ENCODE measurements around the gene ZNF740. TPM values are rescaled to one million over a fixed set of nuclear protein-coding genes. Genes with fewer than 3 reads are reported as not detected.

The ZNF740 gene
- polyA plus RNA-seq, 1 donor (not counting 4 experiments of a cell fraction or from before 2014, with no cell fraction given), result 11.8 TPM

- DNase-seq (ENCODE audit: low read depth, low spot score) (no peak), FAIRE-seq (no peak)
- Histone ChIP-seq H3K4me2 (ENCODE audit: control insufficient read depth, extremely low read depth, insufficient read depth, low read depth, low read length) (no peak overlapping the region), H3K9me3 (ENCODE audit: control insufficient read depth, low read depth, low read length) (no peaks in the 10 kb centered on the region), H2AFZ (ENCODE audit: control insufficient read depth, low read length) (no peak overlapping the region), H4K20me1 (ENCODE audit: control insufficient read depth, extremely low read depth, insufficient read depth, low read length) (no peaks in the 10 kb centered on the region), H3K9me1 (ENCODE audit: control insufficient read depth, extremely low read depth, insufficient read depth, low read length) (no peaks in the 10 kb centered on the region), H3K27me3 (ENCODE audit: control insufficient read depth, extremely low read depth, insufficient read depth, low read length) (no peaks in the 10 kb centered on the region), H3K36me3 (ENCODE audit: control insufficient read depth in 2 of 2, extremely low read depth in 1 of 2, insufficient read depth in 2 of 2, low read length in 2 of 2) (peaks cover 7 to 11% of the 10 kb centered on the region in 2 experiments), H3K4me3 (ENCODE audit: control insufficient read depth in 2 of 3, extremely low read depth in 1 of 3, insufficient read depth in 2 of 3, low read depth in 1 of 3, low read length in 3 of 3) (no peak overlapping the region), H3K4me1 (ENCODE audit: control insufficient read depth, extremely low read depth, insufficient read depth, low read length) (no peaks in the 10 kb centered on the region), H3K27ac (ENCODE audit: control insufficient read depth, insufficient read depth, low read length) (no peak overlapping the region), H3K79me2 (ENCODE audit: control insufficient read depth, insufficient read depth, low read length) (no peaks in the 10 kb centered on the region), H3K9ac (ENCODE audit: control insufficient read depth, extremely low read depth, insufficient read depth, low read length) (no peak overlapping the region)
- dilution Hi-C loops (cut with MboI; ENCODE audit: extremely low pct_ligation_motif_present, low sequenced_read_pairs), result no loop called here
- TF ChIP-seq EZH2 (IDR thresholded peaks at IDR 0.05; ENCODE audit: low read length) (no peak), CTCF (optimal IDR thresholded peaks at IDR 0.05 in 1 of 3, IDR thresholded peaks at IDR 0.05 in 1 of 3, conservative IDR thresholded peaks at IDR 0.05 in 1 of 3; ENCODE audit: extremely low read depth in 1 of 3, insufficient read depth in 2 of 3, low read length in 3 of 3) (no peak)
These were observed 11.5 kb downstream of the ZNF740 start for GRCh38 chr12:53191885-53192530.

GRCh38 chr12:53192531-53193021, 12.1 kb downstream of the ZNF740 start:
- Histone ChIP-seq H3K27ac (ENCODE audit: control insufficient read depth, insufficient read depth, low read length) (no peak overlapping the region), H3K79me2 (ENCODE audit: control insufficient read depth, insufficient read depth, low read length) (no peaks in the 10 kb centered on the region), H3K9me3 (ENCODE audit: control insufficient read depth, low read depth, low read length) (no peaks in the 10 kb centered on the region), H3K27me3 (ENCODE audit: control insufficient read depth, extremely low read depth, insufficient read depth, low read length) (no peaks in the 10 kb centered on the region), H3K9ac (ENCODE audit: control insufficient read depth, extremely low read depth, insufficient read depth, low read length) (no peak overlapping the region), H3K9me1 (ENCODE audit: control insufficient read depth, extremely low read depth, insufficient read depth, low read length) (no peaks in the 10 kb centered on the region), H3K4me1 (ENCODE audit: control insufficient read depth, extremely low read depth, insufficient read depth, low read length) (no peaks in the 10 kb centered on the region), H4K20me1 (ENCODE audit: control insufficient read depth, extremely low read depth, insufficient read depth, low read length) (no peaks in the 10 kb centered on the region), H2AFZ (ENCODE audit: control insufficient read depth, low read length) (no peak overlapping the region), H3K4me2 (ENCODE audit: control insufficient read depth, extremely low read depth, insufficient read depth, low read depth, low read length) (no peak overlapping the region), H3K36me3 (ENCODE audit: control insufficient read depth in 2 of 2, extremely low read depth in 1 of 2, insufficient read depth in 2 of 2, low read length in 2 of 2) (peaks cover 7% of the 10 kb centered on the region in 2 experiments), H3K4me3 (ENCODE audit: control insufficient read depth in 2 of 3, extremely low read depth in 1 of 3, insufficient read depth in 2 of 3, low read depth in 1 of 3, low read length in 3 of 3) (no peak overlapping the region)
- dilution Hi-C loops (cut with MboI; ENCODE audit: extremely low pct_ligation_motif_present, low sequenced_read_pairs), result no loop called here
- TF ChIP-seq CTCF (optimal IDR thresholded peaks at IDR 0.05 in 1 of 3, IDR thresholded peaks at IDR 0.05 in 1 of 3, conservative IDR thresholded peaks at IDR 0.05 in 1 of 3; ENCODE audit: extremely low read depth in 1 of 3, insufficient read depth in 2 of 3, low read length in 3 of 3) (no peak), EZH2 (IDR thresholded peaks at IDR 0.05; ENCODE audit: low read length) (no peak)
- FAIRE-seq (no peak), DNase-seq (ENCODE audit: low read depth, low spot score) (no peak)
